ENCODE measurements around the gene UAP1L1.
A peak's percentile ranks its signal among the peaks of the same experiment; 100 is the strongest.

UAP1L1 gene

GRCh38 chr9:137070906-137071275, 6.4 kb upstream of the UAP1L1 start:
- no peak for TF ChIP-seq POLR2AphosphoS5 (IDR thresholded peaks at IDR 0.05; ENCODE audit: low read depth)
- TF ChIP-seq REST (IDR thresholded peaks at IDR 0.05; ENCODE audit: insufficient replicate concordance, low read depth): no peak
- no peak for TF ChIP-seq CTCF (IDR thresholded peaks at IDR 0.05; ENCODE audit: insufficient read depth, low read length)
- TF ChIP-seq SPI1 (IDR thresholded peaks at IDR 0.05; ENCODE audit: borderline replicate concordance, low read depth): no peak
- TF ChIP-seq GABPA (IDR thresholded peaks at IDR 0.05; ENCODE audit: low read depth): no peak
- DNase-seq (ENCODE audit: low read depth in 1 of 2, low spot score in 1 of 2): no peak
- Histone ChIP-seq H3K4me3 (replicated peaks; ENCODE audit: insufficient read depth, low read length) (peak overlapping the region; percentile 50), H3K27me3 (ENCODE audit: insufficient read depth, poor library complexity, severe bottlenecking) (no peaks in the 10 kb centered on the region), H3K27ac (replicated peaks) (peak overlapping the region; percentile 37; the same call in 1 of the 2 replicates)

- DNase-seq (ENCODE audit: low read depth in 1 of 2, low spot score in 1 of 2): no peak
- Histone ChIP-seq H3K4me3 (replicated peaks; ENCODE audit: insufficient read depth, low read length) (no peak overlapping the region), H3K27ac (replicated peaks) (no peak overlapping the region), H3K27me3 (ENCODE audit: insufficient read depth, poor library complexity, severe bottlenecking) (no peaks in the 10 kb centered on the region)
- TF ChIP-seq GABPA (IDR thresholded peaks at IDR 0.05; ENCODE audit: low read depth): no peak
Observed at GRCh38 chr9:137071282-137071681, 6.0 kb upstream of the UAP1L1 start.

- H3K4me3 ChIP-seq (replicated peaks; ENCODE audit: insufficient read depth, low read length): no peak overlapping the region
- DNase-seq (ENCODE audit: low read depth in 1 of 2, low spot score in 1 of 2): no peak
- H3K27me3 ChIP-seq (ENCODE audit: insufficient read depth, poor library complexity, severe bottlenecking): peaks cover 10% of the 10 kb centered on the region
- no peak overlapping the region for H3K27ac ChIP-seq (replicated peaks)
- TF ChIP-seq CTCF (IDR thresholded peaks at IDR 0.05; ENCODE audit: insufficient read depth, low read length): no peak
- TF ChIP-seq SPI1 (IDR thresholded peaks at IDR 0.05; ENCODE audit: borderline replicate concordance, low read depth): no peak
- TF ChIP-seq REST (IDR thresholded peaks at IDR 0.05; ENCODE audit: insufficient replicate concordance, low read depth): no peak
- no peak for TF ChIP-seq GABPA (IDR thresholded peaks at IDR 0.05; ENCODE audit: low read depth)
- no peak for TF ChIP-seq POLR2AphosphoS5 (IDR thresholded peaks at IDR 0.05; ENCODE audit: low read depth)
Observed at GRCh38 chr9:137073992-137074399, 3.3 kb upstream of the UAP1L1 start.

- DNase-seq (ENCODE audit: low read depth in 1 of 2, low spot score in 1 of 2): no peak
- TF ChIP-seq POLR2AphosphoS5 (IDR thresholded peaks at IDR 0.05; ENCODE audit: low read depth) (no peak), CTCF (IDR thresholded peaks at IDR 0.05; ENCODE audit: insufficient read depth, low read length) (no peak), GABPA (IDR thresholded peaks at IDR 0.05; ENCODE audit: low read depth) (no peak), SPI1 (IDR thresholded peaks at IDR 0.05; ENCODE audit: borderline replicate concordance, low read depth) (no peak), REST (IDR thresholded peaks at IDR 0.05; ENCODE audit: insufficient replicate concordance, low read depth) (no peak)
- no peak overlapping the region for H3K27ac ChIP-seq (replicated peaks)
- H3K27me3 ChIP-seq (ENCODE audit: insufficient read depth, poor library complexity, severe bottlenecking): peaks cover 10% of the 10 kb centered on the region
- no peak overlapping the region for H3K4me3 ChIP-seq (replicated peaks; ENCODE audit: insufficient read depth, low read length)
Observed at GRCh38 chr9:137074657-137075274, 2.6 kb upstream of the UAP1L1 start.

Measured in HL-60 (cell line).